HEK293 (cell line): ENCODE data around the gene SCN5A.
"Not testable (repeated sequence)": the region's sequence is repeated elsewhere in the genome, so short reads cannot be mapped to it uniquely, and the experiment has no call there.

ENCODE experiments used
- CTCF ChIP-seq: fragments of 450-650 bp; formaldehyde crosslinking; IDR thresholded peaks from 2 replicates; pipeline ENCODE4 v1.5.1; 2016; ENCODE audit warnings: missing biosample characterization, missing genetic modification characterization
- PBX3 ChIP-seq: sonication (generic); formaldehyde crosslinking; IDR thresholded peaks from 2 replicates; pipeline ENCODE4 v1.8.1; 2022; ENCODE audit warnings: mild to moderate bottlenecking, moderate library complexity, missing genetic modification reagents
- ZNF10 ChIP-seq: fragments of 450-650 bp; formaldehyde crosslinking; IDR thresholded peaks from 2 replicates; pipeline ENCODE4 v1.5.1; 2017; ENCODE audit warnings: missing biosample characterization, missing genetic modification characterization
- ZNF140 ChIP-seq: fragments of 450-650 bp; formaldehyde crosslinking; IDR thresholded peaks from 2 replicates; pipeline ENCODE4 v1.5.1; 2016; ENCODE audit warnings: missing biosample characterization, missing genetic modification characterization
- ZNF302 ChIP-seq: fragments of 450-650 bp; formaldehyde crosslinking; IDR thresholded peaks from 2 replicates; pipeline ENCODE4 v1.5.1; 2016; ENCODE audit warnings: missing biosample characterization, missing genetic modification characterization, low read depth
- ZNF311 ChIP-seq: fragments of 450-650 bp; formaldehyde crosslinking; IDR thresholded peaks from 2 replicates; pipeline ENCODE4 v1.5.1; 2017; ENCODE audit warnings: missing biosample characterization, missing genetic modification characterization, borderline replicate concordance
- ZNF423 ChIP-seq: fragments of 450-650 bp; formaldehyde crosslinking; IDR thresholded peaks from 2 replicates; pipeline ENCODE4 v1.5.1; 2016; ENCODE audit warnings: missing biosample characterization, missing genetic modification characterization
- ZSCAN5A ChIP-seq: fragments of 450-650 bp; formaldehyde crosslinking; IDR thresholded peaks from 2 replicates; pipeline ENCODE4 v1.5.1; 2016; ENCODE audit warnings: missing biosample characterization, missing genetic modification characterization
- TF ChIP-seq, protein P1 (sequence below): fragments of 450-650 bp; formaldehyde crosslinking; IDR thresholded peaks from 2 replicates; pipeline ENCODE4 v1.5.1; 2016; ENCODE audit warnings: missing biosample characterization, missing genetic modification characterization

DNA sequence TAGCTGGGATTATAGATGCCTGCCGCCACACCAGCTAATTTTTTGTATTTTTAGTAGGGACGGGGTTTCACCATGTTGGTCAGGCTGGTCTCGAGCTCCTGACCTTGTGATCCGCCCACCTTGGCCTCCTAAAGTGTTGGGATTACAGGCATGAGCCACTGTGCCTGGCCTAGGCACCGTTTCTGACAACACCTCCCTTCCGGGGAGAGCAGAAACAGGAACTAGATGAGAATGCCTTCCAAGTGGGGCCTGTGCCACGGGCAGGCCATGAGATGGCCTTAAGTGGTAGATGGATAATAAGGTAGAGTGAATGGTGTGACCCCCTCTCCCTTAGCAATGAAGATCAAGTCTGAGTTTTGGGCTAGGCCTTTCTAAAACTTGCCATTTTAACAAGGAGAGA, 82.7 kb downstream of the SCN5A start:
- not testable (repeated sequence) for TF ChIP-seq CTCF (tag by site-specific recombination); ZSCAN5A (tag by site-specific recombination); ZNF302; ZNF423 (tag by site-specific recombination); ZNF10 (tag by site-specific recombination); ZNF140; ZNF311 (tag by site-specific recombination); PBX3 (CRISPR knock-in tag)
- TF ChIP-seq, protein P1, sequence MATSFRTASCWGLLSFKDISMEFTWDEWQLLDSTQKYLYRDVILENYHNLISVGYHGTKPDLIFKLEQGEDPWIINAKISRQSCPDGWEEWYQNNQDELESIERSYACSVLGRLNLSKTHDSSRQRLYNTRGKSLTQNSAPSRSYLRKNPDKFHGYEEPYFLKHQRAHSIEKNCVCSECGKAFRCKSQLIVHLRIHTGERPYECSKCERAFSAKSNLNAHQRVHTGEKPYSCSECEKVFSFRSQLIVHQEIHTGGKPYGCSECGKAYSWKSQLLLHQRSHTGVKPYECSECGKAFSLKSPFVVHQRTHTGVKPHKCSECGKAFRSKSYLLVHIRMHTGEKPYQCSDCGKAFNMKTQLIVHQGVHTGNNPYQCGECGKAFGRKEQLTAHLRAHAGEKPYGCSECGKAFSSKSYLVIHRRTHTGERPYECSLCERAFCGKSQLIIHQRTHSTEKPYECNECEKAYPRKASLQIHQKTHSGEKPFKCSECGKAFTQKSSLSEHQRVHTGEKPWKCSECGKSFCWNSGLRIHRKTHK (tag by site-specific recombination) = not testable (repeated sequence)
